Hindlimb muscle (tissue), 1 donor: ENCODE data around the gene GTF2F1. TPM values are rescaled to one million over a fixed set of nuclear protein-coding genes. Genes with fewer than 3 reads are reported as not detected.
"Not testable (repeated sequence)": the region's sequence is repeated elsewhere in the genome, so short reads cannot be mapped to it uniquely, and the experiment has no call there.

Experiments
- DNase-seq: peaks from one replicate; pipeline ENCODE4 v3.0.0-alpha.2; 2013
- polyA plus RNA-seq: library from polyadenylated mRNA; unstranded; fragments of 120-200 nt; gene quantifications from one replicate; pipeline ENCODE4 v1.2.1, GENCODE V29; 2013; ENCODE audit not compliant: insufficient read length

The GTF2F1 gene
- polyA plus RNA-seq, 1 donor: 76.4 TPM

DNA sequence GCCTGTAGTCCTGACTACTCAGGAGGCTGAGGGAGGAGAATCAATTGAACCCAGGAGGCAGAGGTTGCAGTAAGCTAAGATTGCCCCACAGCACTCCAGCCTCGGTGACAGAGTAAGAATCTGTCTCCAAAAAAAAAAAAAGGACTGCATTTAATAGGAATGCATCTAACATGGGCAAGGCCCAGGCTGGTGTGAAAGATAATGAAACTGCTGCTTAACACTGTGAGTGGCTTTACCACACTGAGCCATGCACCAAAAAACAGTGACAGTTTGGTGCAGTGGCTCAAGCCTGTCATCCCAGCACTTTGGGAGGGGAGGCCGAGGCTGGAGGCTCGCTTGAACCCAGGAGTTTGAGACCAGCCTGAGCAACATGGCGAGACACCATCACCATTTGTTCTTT lies 8.6 kb downstream of the GTF2F1 start:
- DNase-seq: no peak

DNA sequence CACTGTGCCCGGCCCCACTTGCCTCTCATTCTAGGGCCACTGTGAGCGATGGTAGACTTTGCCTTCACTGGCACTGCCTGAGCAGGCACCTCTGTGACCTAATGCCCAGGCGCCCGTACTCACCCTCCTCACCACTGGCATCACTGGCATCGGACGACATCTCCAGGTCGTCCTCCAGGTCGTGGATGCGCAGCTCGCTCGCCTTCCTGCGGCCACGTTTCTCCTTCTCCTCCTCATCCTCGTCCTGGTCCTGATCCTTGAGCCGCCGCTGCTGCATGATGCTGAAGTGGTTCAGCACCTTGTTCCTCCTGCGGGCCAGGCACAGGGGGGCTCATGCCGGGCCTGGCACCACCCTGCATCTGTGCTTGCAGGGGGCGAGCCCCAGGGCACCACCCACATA lies 9.8 kb downstream of the GTF2F1 start:
- DNase-seq: no peak

DNA sequence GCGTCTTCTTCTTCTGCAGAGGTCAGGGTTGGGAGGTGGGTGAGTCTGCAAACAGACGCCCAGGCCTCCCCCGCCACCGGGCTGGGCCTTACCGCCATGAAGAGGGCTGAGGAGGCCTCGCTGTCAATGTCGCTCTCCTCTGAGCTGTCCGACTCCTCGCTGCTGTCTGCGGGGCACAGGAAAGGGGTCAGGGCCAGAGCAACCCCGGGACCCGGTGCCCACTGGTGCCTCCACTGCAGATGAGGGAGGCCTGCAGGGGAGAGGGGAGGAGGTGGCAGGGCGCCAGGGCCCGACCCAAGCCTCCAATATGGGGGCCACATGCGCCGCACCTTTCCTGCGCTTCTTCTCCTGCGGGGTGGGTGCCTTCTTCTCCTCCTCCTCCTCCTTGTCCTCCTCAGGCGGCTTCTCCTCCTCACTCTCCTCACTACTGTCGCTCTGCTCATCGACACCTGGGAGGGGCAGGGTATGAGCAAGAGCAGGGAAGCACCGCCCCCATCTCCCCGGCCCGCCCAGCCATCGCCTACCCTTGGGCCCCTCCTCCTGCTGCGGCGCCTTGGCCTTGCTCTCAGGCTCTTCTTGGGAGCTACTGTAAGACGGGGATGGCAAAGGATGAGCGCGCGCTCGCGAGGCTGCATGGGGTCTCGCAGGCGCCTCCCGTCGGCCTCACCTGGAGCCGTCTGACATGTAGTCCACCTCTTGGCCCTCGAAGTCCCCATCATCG lies 11.8 kb downstream of the GTF2F1 start:
- DNase-seq: no peak

GRCh38 chr19:6379744-6380143 lies 13.2 kb downstream of the GTF2F1 start:
- no peak for DNase-seq

DNA sequence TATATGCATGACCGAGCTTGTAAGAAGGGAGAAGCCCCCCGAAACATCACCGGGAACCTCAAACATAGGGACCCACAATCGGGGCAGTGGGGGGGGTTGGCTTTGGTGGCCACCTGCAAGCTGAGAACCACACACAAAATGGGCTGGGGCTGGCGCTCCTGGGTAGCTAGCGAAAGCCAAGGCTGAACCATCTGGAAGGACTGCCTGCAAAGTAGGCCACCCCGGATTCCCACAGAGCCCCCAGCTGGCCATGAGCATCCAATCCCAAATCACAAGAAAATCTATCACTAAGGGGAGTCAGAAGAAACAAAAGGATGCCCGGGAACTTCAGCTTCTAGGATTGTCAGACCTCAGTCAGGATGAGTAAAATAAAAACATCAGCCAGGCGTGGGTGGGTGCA lies 14.5 kb downstream of the GTF2F1 start:
- DNase-seq: no peak

DNA sequence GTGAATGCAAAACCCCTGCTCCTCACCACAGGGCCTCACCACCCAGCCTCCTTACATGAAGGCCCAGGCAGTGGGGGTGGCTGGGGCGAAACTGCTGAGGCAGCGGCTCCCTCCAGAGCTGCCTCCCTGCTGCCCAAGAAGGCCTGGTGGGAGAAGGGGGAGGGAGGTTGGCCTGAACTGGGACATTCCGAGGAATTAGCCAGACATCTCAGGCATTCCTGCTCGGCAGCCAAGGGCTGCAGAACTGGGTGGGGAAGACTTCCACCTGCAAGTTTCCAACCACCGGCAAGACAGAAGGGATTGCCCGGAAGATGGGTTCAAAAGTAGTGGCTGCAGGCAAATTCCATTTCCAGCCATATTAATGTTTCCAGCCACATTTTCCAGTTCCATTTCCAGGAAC lies 14.9 kb downstream of the GTF2F1 start:
- no peak for DNase-seq

DNA sequence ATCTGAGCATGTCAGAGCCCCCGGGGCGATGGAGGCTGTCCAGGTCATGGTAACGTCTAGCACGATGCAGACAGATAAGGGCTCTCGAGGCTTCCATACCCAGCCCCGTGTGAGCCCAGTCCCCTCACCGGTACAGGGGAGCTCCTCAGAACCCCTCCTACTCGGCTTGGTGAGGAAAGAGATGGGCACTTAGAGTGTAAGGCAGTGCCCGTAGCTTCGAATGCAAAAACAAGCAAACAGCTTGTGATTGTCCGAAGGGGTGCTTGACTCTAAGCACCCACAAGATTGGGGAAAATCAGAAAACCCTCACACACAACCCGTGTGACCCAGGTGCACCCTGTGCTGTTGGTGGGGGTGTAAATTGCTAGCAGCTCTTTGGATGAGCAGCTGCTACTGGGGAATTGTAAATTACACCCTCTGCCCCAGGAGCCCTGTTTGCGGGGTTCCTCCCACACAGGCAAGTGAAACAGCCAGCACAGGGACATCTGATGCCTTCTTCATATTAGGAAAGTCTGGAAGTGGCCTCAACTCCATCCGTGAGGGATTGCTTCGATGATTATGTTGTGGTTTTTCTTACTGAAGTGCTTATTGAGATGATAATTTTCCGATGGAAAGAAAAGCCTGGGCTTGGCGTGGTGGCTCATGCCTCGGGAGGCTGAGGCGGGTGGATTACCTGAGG lies 16.3 kb downstream of the GTF2F1 start:
- DNase-seq: no peak

GRCh38 chr19:6375411-6376010 lies 17.5 kb downstream of the GTF2F1 start, which contains the start of gene PSPN:
PSPN (minus strand) TSS chr19:6375933; CDS start chr19:6375849, 84 bp downstream.
- no peak for DNase-seq

GRCh38 chr19:6374711-6375410 lies 18.1 kb downstream of the GTF2F1 start:
- DNase-seq: no peak

GRCh38 chr19:6374161-6374709 lies 18.7 kb downstream of the GTF2F1 start:
- no peak for DNase-seq

DNA sequence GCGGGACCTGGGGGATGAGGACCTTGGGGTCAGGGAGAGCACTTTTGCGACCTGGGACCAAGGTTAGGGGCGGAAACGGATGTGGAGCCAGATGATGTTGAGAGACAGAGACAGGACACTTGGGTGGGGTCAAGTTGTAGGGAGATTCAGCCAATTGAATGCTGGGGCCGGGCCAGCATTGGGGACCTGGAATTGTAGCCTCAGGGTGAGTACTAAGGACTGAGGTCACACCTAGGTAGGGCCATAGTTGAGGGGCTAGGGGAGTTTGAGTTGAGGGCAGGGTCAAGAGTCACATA lies 19.2 kb downstream of the GTF2F1 start:
- DNase-seq: no peak

GRCh38 chr19:6373096-6373812 lies 19.7 kb downstream of the GTF2F1 start:
- peak; percentile 99 for DNase-seq

GRCh38 chr19:6372594-6373095 lies 20.3 kb downstream of the GTF2F1 start, which contains the start of gene ALKBH7:
ALKBH7 (plus strand) TSS chr19:6372794; CDS start chr19:6372821, 27 bp downstream.
- DNase-seq: peak; percentile 100

GRCh38 chr19:6364353-6364752 lies 28.6 kb downstream of the GTF2F1 start:
- DNase-seq: no peak

- no peak for DNase-seq
Measured at GRCh38 chr19:6362351-6362801, 30.6 kb downstream of the GTF2F1 start.

DNA sequence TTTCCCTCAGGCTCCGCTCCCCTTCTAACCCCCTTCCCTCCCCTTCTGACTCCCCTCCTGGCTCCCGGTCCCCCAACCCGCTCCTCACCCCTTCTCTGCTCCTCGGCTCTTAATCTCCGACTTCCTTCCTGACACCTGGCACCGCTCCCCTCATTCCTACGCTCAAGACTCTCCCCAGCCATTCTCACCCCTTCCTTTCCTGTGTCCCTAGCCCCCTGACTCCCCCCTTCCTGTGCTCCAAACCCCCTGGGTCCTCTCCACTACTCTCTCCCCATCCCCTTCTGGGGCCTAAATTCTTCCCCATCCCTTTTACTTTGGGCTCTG lies 31.0 kb downstream of the GTF2F1 start:
- no peak for DNase-seq

- not testable (repeated sequence) for DNase-seq
Measured at GRCh38 chr19:6360857-6361216, 32.1 kb downstream of the GTF2F1 start.

- not testable (repeated sequence) for DNase-seq
Measured at GRCh38 chr19:6360445-6360844, 32.5 kb downstream of the GTF2F1 start.

GRCh38 chr19:6359568-6360341 lies 33.2 kb downstream of the GTF2F1 start:
- DNase-seq: no peak

GRCh38 chr19:6358003-6358402 lies 35.0 kb downstream of the GTF2F1 start:
- no peak for DNase-seq

- no peak for DNase-seq
Measured at GRCh38 chr19:6357174-6357573, 35.8 kb downstream of the GTF2F1 start.
